Stimulated activated CD4-positive, alpha-beta T cell treated with anti-CD3 and anti-CD28 coated beads, Interleukin-1b, Interleukin-23, amount 100 ng/mL, for 4 hours (primary cell): Measurements from ENCODE around the gene NOM1.

Experiments used
- DNase-seq, 2 donors: peaks; one replicate each; pipeline ENCODE4 v3.0.0-alpha.2; 2020; ENCODE audit warnings: low read depth in 2 of 2

NOM1 gene

DNA sequence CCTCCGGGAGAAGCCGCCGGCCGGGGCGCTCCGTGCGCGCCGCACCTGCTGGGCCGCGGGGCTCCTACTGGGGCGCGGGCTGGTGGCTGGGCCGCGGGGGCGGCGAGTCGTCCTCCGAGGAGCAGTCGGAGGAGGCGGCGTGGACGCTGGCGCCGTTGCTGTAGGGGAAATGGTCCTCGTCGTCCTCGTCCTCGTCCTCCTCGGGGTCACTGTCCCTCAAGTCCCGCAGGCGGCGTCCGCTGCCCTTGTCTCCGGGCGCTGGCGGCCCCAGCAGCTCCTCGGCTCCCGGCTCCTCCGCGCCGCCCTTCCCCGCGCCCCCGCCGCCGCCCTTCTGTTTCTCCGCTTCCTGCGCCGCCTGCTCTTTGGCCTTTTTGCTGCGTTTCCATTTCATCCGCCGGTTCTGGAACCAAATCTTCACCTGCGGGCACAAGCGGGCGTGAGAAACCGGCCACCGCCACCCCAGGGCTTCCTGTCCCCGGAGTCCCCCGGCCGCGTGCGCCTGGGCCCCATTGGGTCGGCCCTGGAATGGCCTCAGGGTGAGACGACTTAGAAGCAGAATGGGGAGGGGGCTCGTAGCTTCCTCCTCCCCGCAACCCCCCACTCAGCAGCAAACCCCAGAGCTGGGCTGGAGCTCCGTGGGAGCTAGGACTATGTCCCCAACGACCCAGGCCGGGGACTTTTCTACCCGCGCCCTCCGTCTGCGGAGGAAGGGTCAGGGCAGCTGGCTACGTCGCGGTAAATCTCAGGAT is 56.1 kb downstream of the NOM1 start:
- DNase-seq, result no peak

GRCh38 chr7:157006205-157006747 is 56.8 kb downstream of the NOM1 start:
- DNase-seq, result no peak

DNA sequence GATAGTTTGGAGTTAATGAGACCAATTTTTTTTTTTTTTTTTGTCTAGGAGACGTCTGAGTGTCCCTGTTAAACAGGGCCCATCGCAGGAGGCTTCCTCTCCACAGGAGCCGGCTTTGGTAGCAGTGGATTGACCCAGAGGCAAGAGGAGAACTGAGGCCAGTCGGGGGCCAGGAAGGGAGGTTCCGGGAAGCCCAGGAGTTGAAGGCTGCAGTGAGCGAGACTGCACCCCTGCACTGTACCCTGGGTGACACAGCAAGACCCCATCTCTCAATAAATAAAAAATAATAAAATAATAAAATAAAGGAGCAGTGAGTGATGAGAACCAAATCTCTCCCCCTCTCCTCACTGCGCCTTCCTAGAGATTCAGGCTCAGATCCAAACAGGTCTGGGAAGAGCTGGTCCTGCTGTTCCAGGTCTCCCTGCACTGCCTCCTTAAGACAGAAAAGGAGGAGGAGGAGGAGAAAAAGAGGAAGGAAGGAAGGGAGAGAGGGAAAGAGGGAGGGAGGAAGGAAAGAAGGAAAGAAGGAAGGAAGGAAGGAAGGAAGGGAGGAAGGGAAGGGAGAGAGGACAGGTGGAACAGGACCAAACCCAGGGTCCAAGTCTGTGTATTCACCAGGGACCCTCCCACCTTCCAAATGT is 57.4 kb downstream of the NOM1 start:
- no peak for DNase-seq

- no peak for DNase-seq
Observed at GRCh38 chr7:157007470-157008066, 58.1 kb downstream of the NOM1 start.

DNA sequence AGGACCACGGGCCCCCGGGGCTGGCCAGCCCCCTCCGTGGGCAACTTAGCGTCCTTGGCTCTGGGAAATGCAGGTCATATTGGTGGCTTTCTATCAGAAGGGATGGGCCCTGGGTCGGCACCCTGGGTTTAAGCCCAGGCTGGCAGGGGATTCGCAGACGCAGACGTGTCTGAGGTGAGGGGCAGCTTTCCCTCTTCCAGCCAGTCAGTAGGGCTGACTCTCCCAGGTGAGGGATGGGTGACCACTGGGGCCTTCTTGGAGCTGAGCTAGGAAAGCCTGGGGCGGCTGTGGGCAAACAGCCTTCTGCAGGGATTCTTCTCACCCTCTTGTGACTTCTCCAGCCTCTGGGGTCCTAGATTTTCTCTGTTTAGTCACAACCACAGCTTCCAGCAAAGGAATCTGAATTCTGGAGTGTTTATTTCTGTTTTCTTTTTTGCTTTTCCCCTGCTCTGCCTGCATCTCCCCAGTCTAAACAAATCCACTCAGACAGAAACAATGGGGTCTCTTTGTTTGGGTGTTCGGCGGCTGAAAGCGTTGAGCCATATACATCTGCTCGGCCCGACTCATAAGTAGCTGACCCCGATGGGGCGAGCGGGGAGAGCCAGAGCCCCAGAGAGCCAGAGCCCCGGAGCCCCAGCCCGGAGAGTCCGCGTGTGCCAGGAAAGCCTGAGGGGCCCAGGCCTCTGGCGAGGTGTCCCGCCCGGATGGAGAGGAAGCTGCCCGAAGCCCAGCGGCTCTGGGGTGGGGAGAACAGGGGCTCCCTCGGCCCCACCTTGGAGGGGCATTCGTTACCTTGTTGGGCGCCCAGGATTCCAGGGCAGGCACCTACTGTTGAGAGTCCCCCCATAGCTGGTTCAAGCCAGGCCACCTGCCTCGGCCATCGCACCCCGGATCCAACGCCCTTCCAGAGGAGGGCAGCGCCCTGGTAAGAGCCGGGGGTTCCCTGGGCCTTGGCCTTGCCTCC is 59.0 kb downstream of the NOM1 start:
- DNase-seq, result no peak

- no peak for DNase-seq
Observed at GRCh38 chr7:157009170-157009777, 59.8 kb downstream of the NOM1 start.

- DNase-seq, result no peak
Observed at GRCh38 chr7:157009778-157010587, 60.5 kb downstream of the NOM1 start.

GRCh38 chr7:157010588-157011332 is 61.2 kb downstream of the NOM1 start, which contains the start of gene MNX1:
Gene MNX1 (minus strand): TSS chr7:157010663. CDS start chr7:157010350, 313 bp downstream.
- DNase-seq, result peak in 1 of 2 donors; percentile 44

DNA sequence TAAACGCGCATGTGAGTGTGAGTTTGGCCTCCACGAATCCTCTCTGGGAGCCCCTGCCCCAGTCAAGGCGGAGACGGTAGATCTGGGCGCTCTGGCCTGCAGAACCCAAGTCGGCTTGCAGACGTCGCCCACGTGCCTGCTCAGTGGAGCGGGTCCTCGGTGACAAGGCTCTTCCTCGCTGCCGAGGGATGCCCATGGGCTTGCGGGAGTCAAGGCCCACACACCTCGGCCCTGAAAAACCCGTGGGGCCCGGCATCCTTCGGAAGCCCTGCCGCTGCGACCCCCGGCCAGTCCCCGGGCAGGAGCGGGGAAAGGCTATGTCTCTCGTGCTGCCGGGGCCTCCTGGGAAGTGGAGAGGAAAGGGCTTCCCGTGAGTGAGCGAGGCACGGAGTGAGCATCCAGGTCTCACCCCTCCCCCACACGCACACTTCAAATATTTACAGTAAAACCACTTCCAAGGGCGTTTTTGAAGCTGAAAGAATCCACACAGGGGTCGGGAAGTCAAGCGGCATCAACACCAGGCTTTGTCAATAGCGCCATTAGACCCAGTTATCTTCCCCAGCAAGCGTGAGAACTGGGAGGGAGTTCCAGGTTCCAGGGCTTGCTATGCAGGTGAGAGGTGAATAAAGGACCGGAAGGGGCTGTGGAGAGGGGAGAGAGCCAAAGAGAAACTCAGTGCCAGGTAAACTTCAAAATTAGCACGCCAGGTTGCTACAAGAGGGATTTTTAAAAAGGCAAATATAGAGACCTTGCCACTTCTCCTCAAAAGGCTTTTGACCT is 62.0 kb downstream of the NOM1 start:
- no peak for DNase-seq

DNA sequence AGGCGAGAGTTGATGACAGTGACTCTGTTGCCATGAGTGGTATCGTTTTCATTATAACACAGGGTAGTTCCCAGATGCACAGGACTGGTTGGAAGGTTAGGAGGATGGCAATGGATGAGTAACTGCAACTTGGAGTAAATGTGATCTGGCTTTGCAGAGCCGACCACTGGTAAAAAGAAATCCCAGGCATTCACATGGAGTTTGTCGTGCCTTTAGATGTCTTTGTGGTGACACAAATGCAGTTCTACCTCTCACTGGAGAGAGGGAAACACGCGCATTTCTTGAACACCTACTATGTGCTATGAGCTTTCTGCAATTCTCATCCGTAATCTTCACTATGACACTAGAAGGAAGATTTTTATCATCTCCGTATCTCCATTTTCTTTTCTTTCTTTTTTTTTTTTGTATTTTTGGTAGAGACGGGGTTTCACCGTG is 62.6 kb downstream of the NOM1 start:
- no peak for DNase-seq

- no peak for DNase-seq
Observed at GRCh38 chr7:157013101-157013500, 63.6 kb downstream of the NOM1 start.

DNA sequence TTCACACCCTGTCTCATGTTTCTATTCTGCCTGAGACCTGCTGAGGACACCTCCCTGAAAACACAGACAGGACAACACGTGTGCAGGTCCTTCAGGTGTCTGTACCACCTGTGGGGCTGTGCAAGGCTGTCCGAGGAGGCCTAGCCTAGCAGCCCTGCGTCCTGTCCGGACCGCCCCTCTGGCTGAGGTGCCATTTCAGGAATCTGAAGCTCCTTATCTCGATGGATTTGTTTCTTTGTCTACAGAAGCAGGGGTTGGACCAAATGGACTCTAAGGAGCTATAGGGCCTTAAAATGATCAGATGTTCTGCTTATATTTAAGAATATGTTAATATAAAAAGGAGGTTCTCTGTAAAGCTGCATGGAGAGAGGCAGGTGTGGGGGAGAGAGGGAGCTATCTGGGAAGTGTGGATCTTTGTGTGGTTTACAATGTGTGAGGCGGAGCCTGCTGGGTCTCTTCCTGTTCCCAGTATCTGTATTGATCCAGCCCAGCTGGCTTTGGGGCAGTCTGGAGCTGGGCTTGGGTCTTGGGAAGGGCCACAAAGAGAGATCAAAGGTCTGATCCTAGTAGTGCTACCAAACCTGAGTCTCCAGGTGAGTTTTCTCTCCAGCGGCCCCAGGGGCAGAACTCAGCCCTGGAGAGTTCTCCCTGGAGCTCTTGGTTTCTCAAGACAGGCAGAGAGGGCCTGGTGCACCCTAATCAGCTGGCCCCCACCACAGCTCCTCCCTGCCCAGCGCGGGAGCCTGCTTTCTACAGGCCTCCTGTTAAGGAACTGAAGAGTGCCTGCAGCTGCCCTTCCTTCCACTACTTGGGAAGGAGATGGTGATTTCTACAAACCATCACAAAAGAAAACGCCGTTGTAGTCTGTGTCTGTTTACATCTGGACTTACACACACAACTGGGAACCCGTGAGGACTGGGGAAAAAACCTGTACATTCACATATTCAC is 64.4 kb downstream of the NOM1 start:
- no peak for DNase-seq

- no peak for DNase-seq
Observed at GRCh38 chr7:157014635-157015555, 65.4 kb downstream of the NOM1 start.

DNA sequence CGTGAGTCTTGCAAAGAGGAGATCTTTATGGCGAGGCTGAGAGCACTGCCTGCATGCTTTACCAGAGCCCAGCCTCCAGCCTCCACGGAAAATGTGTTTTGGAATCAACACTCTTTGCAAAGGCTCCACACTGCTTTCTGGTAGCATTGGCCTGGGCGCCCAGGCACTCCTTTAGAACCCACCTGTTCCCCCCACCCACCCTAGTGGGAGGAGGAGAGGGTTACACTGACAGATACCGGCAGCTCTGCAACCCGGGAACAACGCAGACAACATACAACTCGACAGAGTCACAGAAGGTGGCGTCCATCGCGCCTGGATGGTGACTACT is 66.5 kb downstream of the NOM1 start:
- DNase-seq, result no peak

GRCh38 chr7:157016352-157017041 is 67.0 kb downstream of the NOM1 start:
- DNase-seq, result no peak

DNA sequence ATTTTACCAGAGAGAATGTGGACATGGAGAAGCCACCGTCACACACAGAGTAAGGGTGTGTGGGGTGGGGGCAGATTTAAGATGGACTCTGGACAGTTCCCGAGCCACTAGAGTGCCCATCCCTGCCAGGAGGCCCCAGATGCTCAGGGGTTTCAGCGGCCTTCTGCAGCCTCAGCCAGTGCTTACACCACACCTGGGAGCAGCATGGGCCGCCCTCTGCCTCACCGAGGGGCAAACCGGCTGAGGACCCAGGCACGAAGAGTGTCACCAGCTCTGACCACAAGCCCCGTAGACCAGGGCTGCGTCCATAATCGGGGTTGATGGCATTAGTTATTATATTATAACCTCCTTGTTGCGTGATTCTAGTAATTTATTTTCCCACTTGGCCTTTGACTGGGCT is 67.6 kb downstream of the NOM1 start:
- DNase-seq, result no peak
